HCT116 (cell line): ENCODE data around the gene RNGTT.

Experiments used
- ATF3 ChIP-seq: IDR thresholded peaks from 2 replicates; pipeline ENCODE4 v1.6.1; 2012
- CTCF ChIP-seq, 3 experiments: fragments of 200-600 bp in 1 of 3; sonication (generic) in 1 of 3; IDR thresholded peaks in 2 of 3; conservative IDR thresholded peaks in 1 of 3; 2 replicates each; pipeline ENCODE4 v1.5.1; 2012 to 2017; ENCODE audit warnings: low read depth in 2 of 3, low read length in 2 of 3, antibody characterized with exemption in 1 of 3, borderline replicate concordance in 1 of 3, control low read depth in 1 of 3, mild to moderate bottlenecking in 1 of 3, mixed read lengths in 1 of 3, mixed run types in 1 of 3, moderate library complexity in 1 of 3; ENCODE audit not compliant: insufficient read depth in 1 of 3
- EZH2 ChIP-seq: fragments of 200-600 bp; sonication (generic); IDR thresholded peaks from 2 replicates; pipeline ENCODE4 v1.6.1; 2017; ENCODE audit warnings: antibody characterized with exemption, mixed run types
- POLR2A ChIP-seq: IDR thresholded peaks from 2 replicates; pipeline ENCODE4 v1.7.0; 2011; ENCODE audit warnings: borderline replicate concordance; ENCODE audit not compliant: insufficient read depth, insufficient read length; ENCODE audit errors: extremely low read depth
- REST ChIP-seq: IDR thresholded peaks from 2 replicates; pipeline ENCODE4 v1.6.1; 2012; ENCODE audit warnings: low read depth

- no peak for TF ChIP-seq CTCF (IDR thresholded peaks at IDR 0.05 in 2 of 3, conservative IDR thresholded peaks at IDR 0.05 in 1 of 3; ENCODE audit: borderline replicate concordance in 1 of 3, insufficient read depth in 1 of 3, low read depth in 2 of 3, low read length in 2 of 3)
- no peak for TF ChIP-seq EZH2
- TF ChIP-seq POLR2A, result no peak
- no peak for TF ChIP-seq REST
- no peak for TF ChIP-seq ATF3
Observed at GRCh38 chr6:88958842-88959241, 4.6 kb downstream of the RNGTT start.
